GM21576 (cell line): Measurements from ENCODE around the gene WIZ.
"Not testable (repeated sequence)": the region's sequence is repeated elsewhere in the genome, so short reads cannot be mapped to it uniquely, and the experiment has no call there.

ENCODE experiments used
- ATAC-seq: cut with Tn5 transposase; IDR thresholded peaks from one replicate; pipeline ENCODE4 v1.9.1; 2021; ENCODE audit warnings: mild to moderate bottlenecking, moderate library complexity; ENCODE audit not compliant: unreplicated experiment

The WIZ gene, protein sequence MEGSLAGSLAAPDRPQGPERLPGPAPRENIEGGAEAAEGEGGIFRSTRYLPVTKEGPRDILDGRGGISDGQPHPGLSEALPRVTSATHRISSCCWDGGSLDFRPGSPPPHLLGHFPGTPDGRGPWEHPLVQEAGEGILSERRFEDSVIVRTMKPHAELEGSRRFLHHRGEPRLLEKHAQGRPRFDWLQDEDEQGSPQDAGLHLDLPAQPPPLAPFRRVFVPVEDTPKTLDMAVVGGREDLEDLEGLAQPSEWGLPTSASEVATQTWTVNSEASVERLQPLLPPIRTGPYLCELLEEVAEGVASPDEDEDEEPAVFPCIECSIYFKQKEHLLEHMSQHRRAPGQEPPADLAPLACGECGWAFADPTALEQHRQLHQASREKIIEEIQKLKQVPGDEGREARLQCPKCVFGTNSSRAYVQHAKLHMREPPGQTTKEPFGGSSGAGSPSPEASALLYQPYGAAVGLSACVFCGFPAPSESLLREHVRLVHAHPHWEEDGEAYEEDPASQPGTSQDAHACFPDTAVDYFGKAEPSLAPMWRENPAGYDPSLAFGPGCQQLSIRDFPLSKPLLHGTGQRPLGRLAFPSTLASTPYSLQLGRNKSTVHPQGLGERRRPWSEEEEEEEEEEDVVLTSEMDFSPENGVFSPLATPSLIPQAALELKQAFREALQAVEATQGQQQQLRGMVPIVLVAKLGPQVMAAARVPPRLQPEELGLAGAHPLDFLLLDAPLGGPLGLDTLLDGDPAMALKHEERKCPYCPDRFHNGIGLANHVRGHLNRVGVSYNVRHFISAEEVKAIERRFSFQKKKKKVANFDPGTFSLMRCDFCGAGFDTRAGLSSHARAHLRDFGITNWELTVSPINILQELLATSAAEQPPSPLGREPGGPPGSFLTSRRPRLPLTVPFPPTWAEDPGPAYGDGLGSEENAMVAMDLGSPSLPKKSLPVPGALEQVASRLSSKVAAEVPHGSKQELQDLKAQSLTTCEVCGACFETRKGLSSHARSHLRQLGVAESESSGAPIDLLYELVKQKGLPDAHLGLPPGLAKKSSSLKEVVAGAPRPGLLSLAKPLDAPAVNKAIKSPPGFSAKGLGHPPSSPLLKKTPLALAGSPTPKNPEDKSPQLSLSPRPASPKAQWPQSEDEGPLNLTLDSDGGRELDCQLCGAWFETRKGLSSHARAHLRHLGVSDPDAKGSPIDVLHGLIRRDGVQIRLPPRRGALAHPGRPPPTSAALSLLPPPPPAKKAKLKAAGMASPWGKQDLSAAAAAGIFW (N-terminal part only)

GRCh38 chr19:15449620-15450527, at the start of gene WIZ:
WIZ (minus strand) TSS chr19:15449956; CDS start chr19:15448307, 1,649 bp downstream.
- ATAC-seq = no peak

GRCh38 chr19:15498910-15499309, 49.2 kb upstream of the WIZ start:
- ATAC-seq = no peak

DNA sequence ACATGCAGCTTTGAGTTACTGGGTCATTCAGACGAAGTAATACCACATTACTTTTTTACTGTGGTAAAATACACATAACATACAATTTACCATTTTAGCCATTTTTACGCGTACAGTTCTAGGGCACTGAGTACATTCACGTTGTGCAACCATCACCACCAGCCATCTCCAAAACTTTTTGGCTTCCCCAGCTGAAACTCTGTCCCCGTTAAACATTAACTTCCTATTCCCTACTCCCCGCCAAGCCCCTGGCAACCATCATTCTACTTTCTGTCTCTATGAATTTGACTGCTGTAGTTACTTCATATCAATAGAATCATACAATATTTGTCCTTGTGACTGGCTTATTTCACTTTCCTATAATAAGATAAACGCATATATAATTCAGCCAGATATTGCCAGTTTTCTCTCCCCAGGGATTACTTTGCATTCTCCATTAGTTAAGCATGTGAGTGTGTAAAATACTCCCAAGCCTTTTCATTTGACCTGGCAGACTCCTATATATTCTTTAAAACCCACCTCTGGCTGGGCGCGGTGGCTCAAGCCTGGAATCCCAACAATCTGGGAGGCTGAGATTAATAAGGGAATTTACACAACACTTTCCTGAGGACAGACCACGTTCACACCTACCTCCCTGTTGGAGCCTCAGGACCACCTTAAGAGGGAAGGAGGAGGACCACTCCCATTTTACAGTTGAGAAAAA, 48.6 kb upstream of the WIZ start:
- ATAC-seq = no peak

DNA sequence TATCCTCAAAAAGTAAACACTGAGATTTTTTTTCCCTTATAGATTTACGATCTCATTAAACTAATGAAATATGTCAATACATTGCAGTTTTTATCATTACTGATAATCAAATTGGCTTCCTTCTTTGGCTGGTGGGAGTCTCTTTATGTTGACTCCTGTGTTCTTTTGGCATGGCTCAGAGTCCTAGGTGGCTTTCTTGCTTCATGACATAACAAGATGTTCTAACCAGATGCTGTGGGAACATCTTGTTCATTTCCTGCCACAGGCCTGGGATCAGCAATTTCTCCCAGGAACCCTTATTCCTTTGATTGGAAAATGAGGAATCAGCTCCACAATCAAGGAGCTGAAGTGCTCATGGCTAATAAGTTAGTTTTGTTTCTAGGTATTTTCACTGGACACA, 45.4 kb upstream of the WIZ start:
- ATAC-seq = no peak

DNA sequence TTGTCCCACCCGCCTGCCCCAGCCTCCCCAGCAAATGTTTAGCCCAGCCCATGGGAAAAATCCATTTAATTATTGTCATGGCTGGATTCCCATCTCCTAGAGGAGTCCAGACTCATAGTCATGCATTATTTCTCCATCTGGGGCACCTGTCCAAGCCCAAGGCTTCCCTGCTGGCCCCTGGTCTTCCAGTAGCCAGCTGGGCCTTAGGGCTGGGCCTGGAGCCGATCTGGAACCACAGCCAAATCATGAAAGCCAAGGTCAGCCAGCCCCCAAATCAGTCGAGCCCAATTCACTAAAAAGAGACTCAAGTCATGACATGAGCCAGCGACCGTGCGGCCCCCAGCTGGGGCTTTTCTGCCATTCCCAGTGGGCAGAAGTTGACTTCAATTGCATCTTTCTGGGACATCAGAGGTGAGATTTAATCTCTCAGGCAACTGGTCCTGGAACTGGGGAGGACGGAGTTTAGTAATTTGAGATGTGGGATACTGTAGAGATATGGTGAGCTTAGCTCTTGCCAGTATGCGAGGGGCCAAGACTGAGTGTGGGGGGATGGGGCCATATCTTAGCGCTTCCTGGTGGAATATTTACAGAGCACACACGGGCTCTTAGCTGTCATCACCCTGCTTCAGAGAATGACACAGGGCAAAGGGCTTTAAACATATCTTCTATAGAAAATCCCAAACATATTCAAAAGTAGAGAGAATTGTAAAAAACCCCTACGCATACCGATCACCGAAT, 38.9 kb upstream of the WIZ start:
- ATAC-seq = no peak

DNA sequence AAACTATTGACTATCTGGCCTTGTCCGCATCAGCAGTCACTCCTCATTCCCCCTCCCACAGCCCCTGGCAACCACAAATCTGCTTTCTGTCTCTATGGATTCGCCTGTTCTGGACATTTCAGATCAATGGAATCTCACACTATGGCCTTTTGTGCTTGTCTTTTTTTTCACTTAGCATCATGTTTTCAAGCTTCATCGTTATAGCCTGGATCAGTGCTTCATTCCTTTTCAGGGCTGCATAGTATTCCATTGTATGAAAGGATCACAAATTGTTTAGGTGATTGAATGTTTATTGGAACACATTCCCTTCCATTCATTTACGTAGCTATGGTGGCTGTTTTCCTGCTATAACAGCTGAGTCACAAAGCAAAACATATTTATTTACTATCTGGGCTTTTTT, 37.3 kb upstream of the WIZ start:
- ATAC-seq = no peak

GRCh38 chr19:15485768-15486167, 36.0 kb upstream of the WIZ start:
- ATAC-seq = not testable (repeated sequence)

DNA sequence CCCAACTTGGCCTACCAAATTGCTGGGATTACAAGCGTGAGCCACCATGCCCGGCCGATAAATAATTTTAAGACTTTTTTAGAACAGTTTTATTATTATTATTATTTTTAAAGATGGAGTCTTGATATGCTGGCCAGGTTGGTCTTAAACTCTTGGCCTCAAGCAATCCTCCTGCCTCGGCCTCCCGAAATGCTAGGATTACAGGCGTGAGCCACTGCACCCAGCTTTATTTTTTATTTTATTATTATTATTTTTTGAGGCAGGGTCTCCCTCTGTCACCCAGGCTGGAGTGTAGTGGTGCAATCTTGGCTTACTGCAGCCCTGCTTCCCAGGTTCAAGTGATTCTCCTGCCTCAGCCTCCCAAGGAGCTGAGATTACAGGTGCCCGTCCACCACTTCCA, 31.2 kb upstream of the WIZ start:
- ATAC-seq = not testable (repeated sequence)

DNA sequence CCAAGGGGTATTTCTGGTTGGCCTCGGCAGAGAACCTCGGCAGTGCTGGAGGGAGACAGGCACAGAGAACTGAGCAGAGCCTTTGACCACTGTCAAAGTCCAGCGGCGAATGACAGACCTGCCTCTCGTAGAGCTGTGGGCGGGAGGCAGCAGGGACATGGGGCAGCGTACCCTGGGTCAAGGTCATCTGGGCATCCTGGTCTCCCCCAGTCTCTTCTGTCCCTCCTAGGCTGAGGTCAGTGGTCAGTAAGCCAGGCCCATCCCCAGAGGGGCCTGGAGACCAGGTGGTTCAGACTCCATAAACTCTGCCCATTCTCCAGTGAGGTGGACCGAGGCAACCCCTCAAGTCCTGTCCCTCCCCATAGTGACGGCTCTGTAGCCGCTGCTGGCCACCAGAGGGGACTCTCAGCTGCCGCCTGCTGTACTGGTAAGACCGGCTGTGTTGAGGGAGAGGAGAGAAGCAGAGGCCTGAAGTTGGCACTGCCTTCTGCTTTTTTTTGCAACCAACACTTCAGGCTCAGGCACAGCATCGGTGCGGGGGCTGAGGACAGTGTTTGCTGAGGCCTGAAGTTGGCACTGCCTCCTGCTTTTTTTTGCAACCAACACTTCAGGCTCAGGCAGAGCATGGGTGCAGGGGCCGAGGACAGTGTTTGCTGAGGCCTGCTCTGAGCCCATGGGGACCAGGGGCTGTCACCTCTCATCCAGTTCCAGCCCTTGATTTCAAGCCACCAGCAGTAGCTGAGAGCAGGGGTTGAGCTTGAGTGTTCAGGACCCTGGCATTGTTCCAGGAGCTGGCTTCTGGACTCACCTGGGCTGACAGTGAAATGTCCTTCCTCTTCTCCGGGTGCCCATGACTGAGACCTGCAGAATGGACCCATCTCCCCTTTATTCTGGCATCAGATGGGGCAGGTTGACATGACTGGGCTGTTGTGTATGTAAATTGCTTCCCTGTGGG, 29.9 kb upstream of the WIZ start, which contains the start of gene PGLYRP2:
TSS of gene PGLYRP2 (minus strand) at position 111 of the 955 bp plus-strand sequence. CDS start 130 bp downstream, outside the sequence.
- no peak for ATAC-seq

GRCh38 chr19:15476325-15476724, 26.6 kb upstream of the WIZ start:
- ATAC-seq = no peak

GRCh38 chr19:15475611-15476010, 25.9 kb upstream of the WIZ start:
- ATAC-seq = no peak

DNA sequence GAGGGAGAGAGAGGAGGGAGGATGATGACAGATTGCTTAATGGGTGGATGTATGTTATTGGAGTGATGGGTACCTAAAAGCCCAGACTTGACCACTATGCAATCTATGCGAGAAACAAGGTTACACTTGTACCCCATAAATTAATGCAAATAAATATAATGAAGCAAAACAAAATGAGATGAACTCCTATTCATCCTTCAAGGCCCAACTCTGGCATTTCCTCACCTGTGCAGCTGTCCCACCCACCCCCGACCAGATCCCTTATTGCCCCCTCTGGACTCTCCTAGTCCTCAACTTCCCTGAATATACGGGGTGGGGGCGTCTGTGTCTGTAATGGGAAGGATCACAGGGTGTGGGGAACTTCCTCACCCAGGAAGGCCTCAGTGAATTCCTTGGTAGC, 25.4 kb upstream of the WIZ start:
- ATAC-seq = no peak

GRCh38 chr19:15473821-15474220, 24.1 kb upstream of the WIZ start:
- ATAC-seq = not testable (repeated sequence)

DNA sequence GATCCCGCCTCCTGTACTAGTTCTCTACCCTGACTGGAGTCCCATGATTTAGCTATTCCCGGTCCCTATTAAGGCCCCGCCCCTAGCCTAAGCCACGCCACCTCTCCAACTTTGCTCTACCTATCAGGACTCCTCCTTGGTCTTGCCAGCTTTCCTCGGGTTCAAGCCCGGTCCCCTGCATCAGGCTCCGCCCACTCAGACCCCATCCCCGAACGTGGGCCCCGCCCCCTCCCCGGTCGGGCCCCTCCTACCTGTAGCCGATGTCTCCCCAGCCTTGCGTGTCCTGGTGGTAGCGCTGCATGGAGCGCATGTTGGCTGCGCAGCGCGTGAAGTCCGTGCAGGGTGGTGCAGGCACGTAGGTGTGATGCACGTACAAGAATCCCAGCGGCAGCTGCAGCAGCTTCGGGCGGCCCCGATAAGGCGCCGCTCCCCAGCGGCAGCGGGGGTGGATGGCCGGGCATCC, 21.9 kb upstream of the WIZ start:
- no peak for ATAC-seq

GRCh38 chr19:15469513-15470297, 19.9 kb upstream of the WIZ start:
- ATAC-seq = no peak

DNA sequence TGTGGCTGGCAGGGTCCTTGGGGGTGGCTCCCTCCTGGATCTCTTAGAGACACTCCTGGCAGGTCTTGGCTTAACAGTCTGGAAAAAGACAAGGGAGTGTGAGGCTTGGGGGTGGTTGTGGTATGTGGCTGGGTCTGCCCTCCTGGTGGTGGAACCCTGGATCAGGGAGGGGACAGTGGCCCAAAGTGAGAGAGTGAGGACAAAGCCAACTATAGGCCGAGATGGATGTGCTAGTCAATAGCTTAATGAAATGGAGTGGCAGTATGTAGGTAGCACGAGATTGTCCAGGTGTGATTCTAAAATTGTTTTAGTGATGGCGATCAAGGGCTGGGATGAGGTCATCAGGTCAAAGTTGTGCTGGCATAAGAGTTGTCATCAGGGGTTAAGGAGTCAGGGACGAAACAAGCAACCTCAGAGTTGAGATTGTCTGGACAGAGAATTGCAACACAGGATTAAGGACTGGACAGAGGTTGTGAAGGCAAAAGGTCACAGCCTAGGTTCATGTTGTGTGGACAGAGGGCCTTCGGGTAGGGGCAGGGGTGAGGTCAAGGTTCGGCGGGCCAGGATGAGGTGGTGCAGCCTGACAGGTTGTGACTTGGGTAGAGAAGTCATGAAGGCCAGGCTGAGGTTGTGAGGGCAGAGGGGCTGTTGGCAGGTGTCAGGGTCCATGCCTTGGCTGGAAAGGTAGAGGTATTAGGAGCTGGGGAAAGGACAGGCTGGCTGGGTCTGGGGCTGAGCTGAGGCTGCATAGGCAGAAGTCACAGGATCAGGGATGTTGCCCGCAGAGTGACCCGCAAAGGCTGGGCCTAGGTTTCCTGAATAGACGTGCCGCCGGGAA, 19.1 kb upstream of the WIZ start:
- ATAC-seq = no peak
